Trophoblast cell (in vitro differentiated cells and primary cell): ENCODE data around the gene PAQR6.
A peak's percentile ranks its signal among the peaks of the same experiment; 100 is the strongest.

Source experiments
- DNase-seq, 2 donors: peaks; one replicate each; pipeline ENCODE4 v3.0.0-alpha.2; 2016
- H2AFZ ChIP-seq: 2 replicates; pipeline ENCODE4 v1.6.1; 2013; ENCODE audit warnings: low read length, moderate library complexity, mild to moderate bottlenecking; ENCODE audit not compliant: insufficient read depth, poor library complexity
- H2AK5ac ChIP-seq: 2 replicates; pipeline ENCODE4 v1.6.1; 2013; ENCODE audit warnings: mild to moderate bottlenecking, low read length
- H2BK120ac ChIP-seq: 2 replicates; pipeline ENCODE4 v1.6.1; 2013; ENCODE audit warnings: low read length, mild to moderate bottlenecking, moderate library complexity; ENCODE audit not compliant: insufficient read depth, poor library complexity
- H2BK12ac ChIP-seq: 2 replicates; pipeline ENCODE4 v1.6.1; 2013; ENCODE audit warnings: mild to moderate bottlenecking, low read length, moderate library complexity
- H2BK5ac ChIP-seq: 2 replicates; pipeline ENCODE4 v1.6.1; 2013; ENCODE audit warnings: low read length, low read depth, moderate library complexity, mild to moderate bottlenecking; ENCODE audit not compliant: poor library complexity
- H3K14ac ChIP-seq: 2 replicates; pipeline ENCODE4 v1.6.1; 2013; ENCODE audit warnings: mild to moderate bottlenecking, low read length
- H3K18ac ChIP-seq: 2 replicates; pipeline ENCODE4 v1.6.1; 2013; ENCODE audit warnings: mild to moderate bottlenecking, low read length
- H3K23ac ChIP-seq: 2 replicates; pipeline ENCODE4 v1.6.1; 2013; ENCODE audit warnings: low read length
- H3K27ac ChIP-seq: 2 replicates; pipeline ENCODE4 v1.5.1; 2013; ENCODE audit warnings: low read depth, mild to moderate bottlenecking, inconsistent platforms, low read length, moderate library complexity
- H3K27me3 ChIP-seq: 2 replicates; pipeline ENCODE4 v1.6.1; 2013; ENCODE audit warnings: inconsistent platforms, mild to moderate bottlenecking, low read length, moderate library complexity; ENCODE audit not compliant: insufficient read depth
- H3K36me3 ChIP-seq, 2 experiments: 1 replicate in 1 of 2; 2 replicates in 1 of 2; pipeline ENCODE4 v1.6.1; 2013; ENCODE audit warnings: low read length in 2 of 2, mild to moderate bottlenecking in 2 of 2, moderate library complexity in 1 of 2; ENCODE audit not compliant: insufficient read depth in 2 of 2, control insufficient read depth in 1 of 2
- H3K4ac ChIP-seq: 2 replicates; pipeline ENCODE4 v1.6.1; 2013; ENCODE audit warnings: low read depth, mild to moderate bottlenecking, low read length, moderate library complexity
- H3K4me1 ChIP-seq, 2 experiments: 1 replicate in 1 of 2; 2 replicates in 1 of 2; pipeline ENCODE4 v1.6.1; 2013; ENCODE audit warnings: low read length in 2 of 2, mild to moderate bottlenecking in 2 of 2, moderate library complexity in 1 of 2; ENCODE audit not compliant: insufficient read depth in 2 of 2, control insufficient read depth in 1 of 2
- H3K4me2 ChIP-seq: 2 replicates; pipeline ENCODE4 v1.6.1; 2013; ENCODE audit warnings: inconsistent platforms, mild to moderate bottlenecking, low read length, moderate library complexity
- H3K4me3 ChIP-seq: 2 replicates; pipeline ENCODE4 v1.5.1; 2013; ENCODE audit warnings: mild to moderate bottlenecking, low read depth, low read length, inconsistent platforms
- H3K79me1 ChIP-seq: one replicate; pipeline ENCODE4 v1.6.1; 2013; ENCODE audit warnings: low read length
- H3K79me2 ChIP-seq: 2 replicates; pipeline ENCODE4 v1.6.1; 2013; ENCODE audit warnings: low read length, mild to moderate bottlenecking; ENCODE audit not compliant: control insufficient read depth, insufficient read depth, poor library complexity
- H3K9ac ChIP-seq: 2 replicates; pipeline ENCODE4 v1.6.1; 2013; ENCODE audit warnings: mild to moderate bottlenecking, low read length
- H3K9me3 ChIP-seq: 2 replicates; pipeline ENCODE4 v1.6.1; 2013; ENCODE audit warnings: low read depth, mild to moderate bottlenecking, control low read depth, inconsistent platforms, low read length; ENCODE audit not compliant: insufficient read depth
- H4K12ac ChIP-seq: 2 replicates; pipeline ENCODE4 v1.6.1; 2013; ENCODE audit warnings: low read depth, mild to moderate bottlenecking, low read length, moderate library complexity
- H4K8ac ChIP-seq: 2 replicates; pipeline ENCODE4 v1.6.1; 2013; ENCODE audit warnings: low read depth, mild to moderate bottlenecking, low read length, moderate library complexity
- H4K91ac ChIP-seq: one replicate; pipeline ENCODE4 v1.6.1; 2013; ENCODE audit warnings: low read depth, mild to moderate bottlenecking, low read length, moderate library complexity
- WGBS: extraction: QIAGEN DNeasy Blood & Tissue Kit; methylation state at CpG from one replicate; pipeline ENCODE4 v1.1.7; 2013; ENCODE audit warnings: missing lambda C conversion rate; ENCODE audit not compliant: insufficient read length, insufficient coverage; ENCODE audit errors: extremely low coverage; 5-methylcytosine and 5-hydroxymethylcytosine counted together

PAQR6 gene

DNA sequence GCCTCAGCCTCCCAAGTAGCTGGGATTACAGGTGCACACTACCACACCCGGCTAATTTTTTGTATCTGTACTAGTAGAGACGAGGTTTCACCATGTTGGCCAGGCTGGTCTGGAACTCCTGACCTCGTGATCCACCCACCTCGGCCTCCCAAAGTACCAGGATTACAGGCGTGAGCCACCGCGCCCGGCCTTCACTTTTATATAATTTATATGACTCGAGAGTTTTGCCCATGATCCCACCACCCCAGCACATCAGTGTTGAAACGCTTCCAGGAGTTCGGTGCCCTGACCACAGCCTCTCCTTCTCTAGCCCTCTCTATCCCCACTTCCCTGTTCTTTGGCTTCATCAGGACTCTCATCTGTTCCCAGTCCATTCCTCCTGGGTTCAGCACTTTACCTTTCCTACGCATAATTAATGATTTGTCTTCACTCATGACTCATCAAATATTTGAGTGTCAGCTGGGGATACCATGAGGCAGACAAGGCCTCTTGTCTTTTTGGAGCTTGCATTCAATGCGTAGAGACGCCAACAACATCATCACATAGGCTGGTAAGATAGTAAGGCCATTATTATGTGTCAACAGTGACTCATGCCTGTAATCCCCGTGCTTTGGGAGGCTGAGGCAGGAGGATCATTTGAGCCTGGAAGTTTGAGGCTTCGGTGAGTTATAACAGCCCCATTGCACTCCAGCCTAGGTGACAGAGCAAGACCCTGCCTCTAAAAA is 33.7 kb downstream of the PAQR6 start:
- H3K27ac ChIP-seq, result no peak overlapping the region
- no peak overlapping the region for H2BK120ac ChIP-seq
- no peak overlapping the region for H3K18ac ChIP-seq
- H3K4me1 ChIP-seq, result peaks cover 0 to 6% of the 10 kb centered on the region in 2 experiments
- peak overlapping the region; percentile 6 for H3K4me2 ChIP-seq
- H3K4ac ChIP-seq, result peak overlapping the region; percentile 6
- no peaks in the 10 kb centered on the region for H3K27me3 ChIP-seq
- no peak overlapping the region for H2AK5ac ChIP-seq
- no peak overlapping the region for H2BK12ac ChIP-seq
- H2AFZ ChIP-seq, result no peak overlapping the region
- DNase-seq, result peak; percentile 40 to 59
- H3K23ac ChIP-seq, result no peak overlapping the region
- peaks cover 10 to 12% of the 10 kb centered on the region in 2 experiments for H3K36me3 ChIP-seq
- no peak overlapping the region for H4K91ac ChIP-seq
- H4K12ac ChIP-seq, result no peak overlapping the region
- no peak overlapping the region for H3K9ac ChIP-seq
- peaks cover 2% of the 10 kb centered on the region for H3K79me1 ChIP-seq
- H2BK5ac ChIP-seq, result no peak overlapping the region
- peaks cover 2% of the 10 kb centered on the region for H3K9me3 ChIP-seq
- H4K8ac ChIP-seq, result no peak overlapping the region
- H3K14ac ChIP-seq, result no peak overlapping the region
- H3K4me3 ChIP-seq, result no peak overlapping the region
- H3K79me2 ChIP-seq, result peaks cover 1% of the 10 kb centered on the region
- no CpG with 5 or more reads among the region's 16 CpGs for WGBS

- WGBS, result no CpG with 5 or more reads among the region's 11 CpGs
- H2AFZ ChIP-seq, result peak overlapping the region; percentile 80
- H3K27ac ChIP-seq, result peak overlapping the region; percentile 11
- no peak overlapping the region for H3K18ac ChIP-seq
- peak overlapping the region; percentile 9 for H3K4ac ChIP-seq
- H4K91ac ChIP-seq, result peak overlapping the region; percentile 58
- H2BK5ac ChIP-seq, result no peak overlapping the region
- peak overlapping the region; percentile 40 for H4K12ac ChIP-seq
- no peak overlapping the region for H2AK5ac ChIP-seq
- peak overlapping the region; percentile 44 for H3K9ac ChIP-seq
- H3K79me1 ChIP-seq, result peaks cover 2% of the 10 kb centered on the region
- DNase-seq, result no peak
- no peak overlapping the region for H2BK12ac ChIP-seq
- peaks cover 0 to 6% of the 10 kb centered on the region in 2 experiments for H3K4me1 ChIP-seq
- peaks cover 2% of the 10 kb centered on the region for H3K9me3 ChIP-seq
- no peaks in the 10 kb centered on the region for H3K27me3 ChIP-seq
- H4K8ac ChIP-seq, result peak overlapping the region; percentile 70
- peak overlapping the region; percentile 88 for H3K4me3 ChIP-seq
- peak overlapping the region; percentile 62 for H3K4me2 ChIP-seq
- H3K23ac ChIP-seq, result no peak overlapping the region
- peaks cover 1% of the 10 kb centered on the region for H3K79me2 ChIP-seq
- peaks cover 10 to 12% of the 10 kb centered on the region in 2 experiments for H3K36me3 ChIP-seq
- H3K14ac ChIP-seq, result peak overlapping the region; percentile 71
- peak overlapping the region; percentile 12 for H2BK120ac ChIP-seq
Observed at GRCh38 chr1:156213644-156213966, 34.3 kb downstream of the PAQR6 start.

- Histone ChIP-seq H2BK5ac (peak within 1 kb of the TSS; percentile 92), H4K91ac (peak within 1 kb of the TSS; percentile 86), H3K4me3 (peak within 1 kb of the TSS; percentile 88), H3K18ac (peak within 1 kb of the TSS; percentile 97), H3K79me1 (peaks cover 2% of the 10 kb centered on the region), H3K27me3 (no peaks in the 10 kb centered on the region), H3K14ac (peak within 1 kb of the TSS; percentile 94), H3K4me2 (peak within 1 kb of the TSS; percentile 62), H3K36me3 (peaks cover 10 to 12% of the 10 kb centered on the region in 2 experiments), H2AFZ (peak within 1 kb of the TSS; percentile 92), H3K4me1 (peaks cover 0 to 6% of the 10 kb centered on the region in 2 experiments), H3K27ac (peak within 1 kb of the TSS; percentile 90), H3K23ac (no peak within 1 kb of the TSS), H2BK120ac (peak within 1 kb of the TSS; percentile 80), H3K9ac (peak within 1 kb of the TSS; percentile 93), H2AK5ac (peak within 1 kb of the TSS; percentile 89), H3K9me3 (peaks cover 2% of the 10 kb centered on the region), H3K4ac (peak within 1 kb of the TSS; percentile 37), H3K79me2 (peaks cover 1% of the 10 kb centered on the region), H4K12ac (peak within 1 kb of the TSS; percentile 87), H4K8ac (peak within 1 kb of the TSS; percentile 96), H2BK12ac (peak within 1 kb of the TSS; percentile 76)
- WGBS, result no CpG with 5 or more reads among the region's 61 CpGs
- peak; percentile 96 to 97 for DNase-seq
Observed at GRCh38 chr1:156212833-156213643, 34.8 kb downstream of the PAQR6 start, which contains the start of gene PMF1. PMF1 (plus strand) TSS chr1:156213007; CDS start chr1:156213016, 9 bp downstream.

DNA sequence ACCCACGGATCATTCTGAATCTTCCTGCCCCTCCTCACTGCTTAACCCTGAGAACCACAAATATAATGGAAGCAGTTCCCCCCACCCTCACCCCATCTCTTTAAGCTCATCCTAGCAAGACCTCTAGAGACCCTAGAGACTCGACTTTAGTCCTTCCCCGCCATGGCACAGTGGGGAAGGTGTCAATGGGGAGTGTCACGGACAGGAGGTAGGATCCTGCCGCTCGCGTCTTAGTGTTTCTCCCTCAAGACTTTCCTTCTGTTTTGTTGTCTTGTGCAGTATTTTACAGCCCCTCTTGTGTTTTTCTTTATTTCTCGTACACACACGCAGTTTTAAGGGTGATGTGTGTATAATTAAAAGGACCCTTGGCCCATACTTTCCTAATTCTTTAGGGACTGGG is 35.7 kb downstream of the PAQR6 start:
- Histone ChIP-seq H4K8ac (peak overlapping the region; percentile 84), H3K23ac (no peak overlapping the region), H2AK5ac (peak overlapping the region; percentile 89), H3K4me1 (peaks cover 0 to 6% of the 10 kb centered on the region in 2 experiments), H2AFZ (no peak overlapping the region), H3K36me3 (peaks cover 15 to 17% of the 10 kb centered on the region in 2 experiments), H2BK5ac (no peak overlapping the region), H3K27me3 (no peaks in the 10 kb centered on the region), H3K4ac (peak overlapping the region; percentile 37), H3K79me2 (peaks cover 1% of the 10 kb centered on the region), H3K18ac (no peak overlapping the region), H4K12ac (peak overlapping the region; percentile 87), H4K91ac (peak overlapping the region; percentile 61), H2BK12ac (peak overlapping the region; percentile 76), H2BK120ac (no peak overlapping the region), H3K9me3 (peaks cover 2% of the 10 kb centered on the region), H3K9ac (no peak overlapping the region), H3K14ac (no peak overlapping the region), H3K79me1 (peaks cover 2% of the 10 kb centered on the region), H3K4me2 (peak overlapping the region; percentile 60), H3K27ac (no peak overlapping the region), H3K4me3 (no peak overlapping the region)
- no CpG with 5 or more reads among the region's 9 CpGs for WGBS
- no peak for DNase-seq
